ENCODE measurements around the gene KCTD1.

KCTD1 gene

GRCh38 chr18:26547646-26548414 lies 523 bp downstream of the KCTD1 start:
- TF ChIP-seq CTCF (conservative IDR thresholded peaks at IDR 0.05; ENCODE audit: low read depth, low read length): peak; percentile 59
- DNase-seq (ENCODE audit: low read depth): peak; percentile 48
- H3K4me3 ChIP-seq (ENCODE audit: low read length): peak overlapping the region; percentile 61

DNA sequence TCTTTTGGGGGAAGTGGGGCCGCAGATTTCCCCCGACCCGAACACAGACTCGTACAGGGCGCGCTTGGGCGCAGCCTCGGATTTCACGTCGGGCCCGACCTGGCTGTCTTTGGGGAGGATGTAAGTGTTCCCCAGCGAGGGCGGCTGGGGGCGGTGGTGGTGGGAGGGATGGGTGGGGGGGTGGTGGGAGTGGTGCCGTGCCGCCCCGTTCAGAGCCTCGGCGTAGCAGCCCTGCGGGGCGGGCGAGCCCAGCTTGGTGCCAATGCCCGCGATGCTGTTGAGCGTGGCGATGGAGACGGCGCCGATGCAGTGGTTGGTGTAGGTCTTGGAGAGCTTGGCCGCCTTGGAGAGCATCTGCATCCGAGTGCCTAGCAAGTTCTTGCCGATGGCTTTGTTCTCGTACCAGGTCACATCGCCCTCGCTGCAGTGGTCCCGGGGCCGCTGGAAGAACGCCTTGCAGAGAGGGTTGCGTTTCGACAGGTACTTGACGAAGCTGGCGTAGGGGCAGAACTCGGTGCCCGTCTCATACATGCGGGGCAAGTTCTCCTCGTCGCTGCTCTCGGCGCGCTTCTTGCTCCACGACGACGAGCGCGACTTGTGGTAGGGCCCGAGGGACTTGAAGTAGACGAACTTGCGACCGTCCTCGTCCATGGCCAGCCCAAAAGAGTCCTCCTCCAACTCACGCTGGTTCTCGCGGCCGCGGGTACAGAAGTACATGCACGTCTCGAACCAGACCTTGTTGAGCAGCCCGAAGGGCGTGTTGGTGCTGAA lies 1.3 kb downstream of the KCTD1 start:
- TF ChIP-seq CTCF (conservative IDR thresholded peaks at IDR 0.05; ENCODE audit: low read depth, low read length): no peak
- peak overlapping the region; percentile 61 for H3K4me3 ChIP-seq (ENCODE audit: low read length)
- DNase-seq (ENCODE audit: low read depth): no peak

DNA sequence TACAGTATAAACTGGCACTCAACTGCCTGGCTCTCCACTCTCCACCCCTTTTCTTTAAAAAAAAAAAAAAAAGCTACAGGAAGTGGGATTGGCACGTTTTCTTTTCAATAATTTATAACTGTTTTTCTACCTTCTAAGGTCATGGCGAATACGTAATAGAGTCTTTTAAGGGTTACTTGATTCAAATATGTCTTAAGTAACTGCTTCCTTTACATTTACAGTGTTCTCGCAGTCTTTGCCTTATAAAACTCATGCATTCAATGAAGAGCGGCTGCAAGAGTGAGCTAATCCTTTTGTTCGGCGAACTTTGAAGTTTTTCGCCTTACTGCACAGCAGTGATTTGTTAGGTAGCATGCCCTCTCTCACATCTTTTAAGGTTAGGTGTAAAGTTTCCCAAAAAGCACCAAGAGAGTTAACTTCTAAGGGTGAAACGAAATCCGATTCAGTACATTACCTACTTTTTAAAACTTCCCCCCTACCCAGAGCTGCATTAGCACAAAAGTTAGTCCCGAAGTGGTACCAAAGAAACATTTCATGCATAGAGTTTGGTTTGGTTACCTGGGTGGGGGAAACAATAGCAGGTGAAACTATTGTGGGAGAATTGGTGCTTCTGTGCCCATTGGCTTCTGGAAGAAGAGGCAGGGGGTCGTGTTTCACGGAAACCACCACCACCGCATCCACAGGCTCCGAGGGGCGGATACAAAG lies 2.0 kb downstream of the KCTD1 start:
- no peak for DNase-seq (ENCODE audit: low read depth)
- H3K4me3 ChIP-seq (ENCODE audit: low read length): peak overlapping the region; percentile 34
- no peak for TF ChIP-seq CTCF (conservative IDR thresholded peaks at IDR 0.05; ENCODE audit: low read depth, low read length)

- TF ChIP-seq CTCF (conservative IDR thresholded peaks at IDR 0.05; ENCODE audit: low read depth, low read length): no peak
- H3K4me3 ChIP-seq (ENCODE audit: low read length): peak overlapping the region; percentile 34
- DNase-seq (ENCODE audit: low read depth): no peak
Observed at GRCh38 chr18:26545335-26546123, 2.8 kb downstream of the KCTD1 start.

GRCh38 chr18:26544451-26544850 lies 3.9 kb downstream of the KCTD1 start:
- no peak for DNase-seq (ENCODE audit: low read depth)
- no peak overlapping the region for H3K4me3 ChIP-seq (ENCODE audit: low read length)
- no peak for TF ChIP-seq CTCF (conservative IDR thresholded peaks at IDR 0.05; ENCODE audit: low read depth, low read length)

GRCh38 chr18:26543373-26543772 lies 5.0 kb downstream of the KCTD1 start:
- no peak for DNase-seq (ENCODE audit: low read depth)
- no peak overlapping the region for H3K4me3 ChIP-seq (ENCODE audit: low read length)
- TF ChIP-seq CTCF (conservative IDR thresholded peaks at IDR 0.05; ENCODE audit: low read depth, low read length): no peak
